GM18526 (cell line): ENCODE measurements around the gene NARS2.

Experiments used
- POLR2A ChIP-seq: IDR thresholded peaks from 3 replicates; pipeline ENCODE4 v1.6.1; 2011; ENCODE audit not compliant: insufficient read length; ENCODE audit errors: extremely low read depth

Gene NARS2

DNA sequence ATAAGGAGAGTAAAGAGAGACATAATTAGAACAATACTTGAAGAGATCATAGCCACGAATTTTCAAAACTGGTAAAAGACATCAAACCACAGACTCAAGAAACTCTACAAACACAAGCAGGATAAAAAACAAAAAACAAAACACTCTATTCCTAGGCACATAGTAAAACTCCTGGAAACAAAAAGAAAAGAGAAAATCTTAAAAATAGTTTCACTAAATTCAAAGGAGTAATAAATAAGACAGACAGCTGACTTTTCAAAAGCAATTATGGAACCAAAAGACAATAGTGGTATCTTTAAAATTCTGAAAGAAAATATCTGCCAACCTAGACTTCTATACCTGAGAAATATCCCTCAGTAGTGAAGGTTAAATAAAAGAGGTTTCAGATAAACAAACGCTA, 9.2 kb upstream of the NARS2 start:
- TF ChIP-seq POLR2A, result no peak

DNA sequence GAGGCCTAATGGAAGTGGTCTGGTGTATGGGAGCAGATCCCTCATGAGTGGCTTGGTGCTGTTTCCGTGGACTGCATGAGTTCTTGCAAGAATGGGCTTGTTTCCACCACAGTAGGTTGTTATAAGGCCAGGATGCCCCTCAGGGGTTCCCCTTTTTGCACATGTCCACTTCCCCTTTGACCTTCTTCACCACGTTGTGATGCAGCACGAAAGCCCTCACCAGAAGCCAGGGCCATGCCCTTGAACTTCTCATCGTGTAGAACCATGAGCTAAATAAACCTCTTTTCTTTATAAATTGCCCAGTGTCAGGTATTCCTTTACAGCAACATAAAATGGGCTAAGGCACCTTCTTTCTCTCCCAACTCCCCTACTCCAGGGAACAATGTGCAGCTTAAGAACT, 2.8 kb upstream of the NARS2 start:
- TF ChIP-seq POLR2A, result no peak

DNA sequence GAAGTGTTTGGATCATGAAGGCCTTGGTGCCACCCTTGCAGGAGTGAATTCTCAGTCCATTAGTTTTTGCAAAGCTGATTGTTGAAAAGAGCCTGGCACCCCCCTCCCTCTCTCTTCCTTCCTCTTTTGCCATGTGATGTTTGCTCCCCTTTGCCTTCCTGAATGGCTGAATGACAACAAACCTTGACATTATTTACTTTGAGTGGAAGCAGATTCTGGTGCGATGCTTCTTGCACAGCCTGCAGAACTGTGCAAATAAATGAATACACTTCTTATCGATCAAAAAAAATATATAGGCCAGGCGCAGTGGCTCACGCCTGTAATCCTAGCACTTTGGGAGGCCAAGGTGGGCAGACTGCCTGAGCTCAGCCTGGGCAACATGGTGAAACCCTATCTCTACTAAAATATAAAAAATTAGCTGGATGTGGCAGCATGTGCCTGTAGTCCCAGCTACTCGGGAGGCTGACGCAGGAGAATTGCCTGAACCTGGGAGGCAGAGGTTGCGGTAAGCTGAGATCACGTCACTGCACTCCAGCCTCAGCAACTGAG, 2.0 kb upstream of the NARS2 start:
- no peak for TF ChIP-seq POLR2A

DNA sequence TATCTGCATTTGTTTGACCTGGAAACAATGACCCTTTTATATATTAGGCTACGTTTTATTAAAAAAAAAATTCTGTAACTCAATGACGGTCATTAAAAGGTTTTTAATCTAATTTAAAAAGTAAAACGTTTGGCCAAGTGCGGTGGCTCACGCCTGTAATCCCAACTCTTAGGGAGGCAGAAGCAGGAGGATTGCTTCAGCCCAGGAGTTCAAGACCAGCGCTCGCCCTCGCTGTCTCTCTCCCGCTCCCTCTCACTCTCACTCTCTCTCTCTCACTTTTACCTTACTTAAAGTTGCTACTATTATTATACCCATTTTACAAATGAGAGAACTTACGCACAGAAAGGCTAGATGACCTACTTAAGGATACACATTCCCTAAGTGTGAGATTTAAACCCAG, 814 bp upstream of the NARS2 start:
- no peak for TF ChIP-seq POLR2A

DNA sequence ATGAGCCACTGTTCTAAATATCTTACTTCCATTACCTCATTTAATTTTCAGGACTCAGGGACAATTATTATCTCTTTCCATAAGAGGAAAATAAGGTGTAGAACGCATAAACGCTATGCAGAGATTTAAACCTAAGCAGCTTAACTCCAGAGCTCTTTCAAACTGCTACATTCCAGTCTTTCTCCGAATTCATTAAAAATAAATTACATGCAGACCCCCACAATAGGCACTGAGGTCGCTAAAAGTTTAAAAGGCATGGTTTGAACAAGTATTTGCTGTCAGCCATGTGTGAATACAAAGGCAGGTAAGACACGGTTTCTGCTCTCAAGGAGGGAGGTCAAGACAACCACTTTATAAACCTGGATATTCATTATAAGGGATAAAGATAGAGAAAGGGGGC, 983 bp downstream of the NARS2 start:
- TF ChIP-seq POLR2A, result no peak

DNA sequence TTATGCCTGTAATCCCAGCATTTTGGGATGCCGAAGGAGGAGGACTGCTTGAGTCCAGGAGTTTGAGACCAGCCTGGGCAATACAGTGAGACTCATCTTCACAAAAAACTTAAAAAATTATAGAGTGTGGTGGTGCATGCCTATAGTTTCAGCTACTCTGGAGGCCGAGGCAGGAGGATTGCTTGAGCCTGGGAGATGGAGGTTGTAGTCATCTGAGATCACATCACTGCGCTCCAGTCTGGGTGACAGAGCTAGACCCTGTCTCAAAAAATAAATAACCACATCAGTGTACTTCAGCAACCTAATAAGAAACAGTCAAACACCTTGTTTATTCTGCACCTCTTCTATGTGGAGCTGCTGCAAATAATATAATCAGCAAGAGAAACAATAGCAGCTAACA, 1.4 kb downstream of the NARS2 start:
- no peak for TF ChIP-seq POLR2A

DNA sequence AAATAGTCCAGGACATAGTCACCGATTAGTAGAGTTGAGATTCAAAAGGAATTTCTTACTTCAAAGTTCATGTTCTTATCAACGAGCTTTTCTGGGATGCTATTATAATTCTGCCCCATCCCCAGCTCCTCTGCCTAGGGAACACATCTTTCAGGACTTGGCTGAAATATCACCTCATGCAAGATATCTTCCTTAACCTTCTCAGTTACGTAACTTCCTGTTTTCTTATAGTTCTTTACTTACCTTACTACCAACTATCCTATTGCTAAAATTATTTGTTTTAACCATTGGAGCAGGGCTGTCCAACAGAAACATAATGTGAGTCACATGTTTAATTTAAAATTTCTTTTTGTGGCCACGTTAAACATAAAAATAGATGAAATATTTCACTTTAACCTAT, 2.3 kb downstream of the NARS2 start:
- no peak for TF ChIP-seq POLR2A

DNA sequence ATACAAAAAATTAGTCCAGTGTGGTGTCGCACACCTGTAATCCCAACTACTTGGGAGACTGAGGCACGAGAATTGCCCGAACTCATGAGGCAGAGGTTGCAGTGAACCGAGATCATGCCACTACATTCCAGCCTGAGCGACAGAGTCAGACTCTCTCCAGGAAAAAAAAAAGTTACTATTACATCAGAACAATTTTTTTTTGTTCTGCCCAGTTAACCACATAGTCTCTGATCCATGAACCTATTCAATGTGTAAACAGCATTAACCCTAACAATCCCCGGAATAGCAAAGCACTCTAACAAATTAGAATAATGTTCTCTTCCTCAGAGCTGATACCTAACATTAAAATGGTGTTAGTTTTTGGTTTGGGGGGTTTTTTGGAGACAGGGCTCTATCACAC, 4.6 kb downstream of the NARS2 start:
- no peak for TF ChIP-seq POLR2A

DNA sequence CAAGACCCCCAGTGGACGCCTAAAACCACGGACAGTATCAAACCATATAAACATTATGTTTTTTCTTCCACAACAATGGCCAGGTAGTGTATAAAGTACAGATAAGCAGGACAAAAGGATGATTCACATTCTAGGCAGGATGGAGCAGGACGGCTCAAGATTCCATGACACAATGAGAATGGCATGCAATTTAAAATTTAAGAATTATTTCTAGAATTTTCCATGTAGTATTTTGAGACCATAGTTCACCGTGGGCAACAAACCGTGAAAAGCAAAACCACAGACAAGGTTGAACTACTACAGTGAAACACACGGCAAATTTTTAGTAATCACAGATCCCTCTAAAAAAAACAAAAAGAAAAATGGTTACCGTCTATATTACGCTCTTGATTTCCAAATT, 7.5 kb downstream of the NARS2 start:
- no peak for TF ChIP-seq POLR2A

DNA sequence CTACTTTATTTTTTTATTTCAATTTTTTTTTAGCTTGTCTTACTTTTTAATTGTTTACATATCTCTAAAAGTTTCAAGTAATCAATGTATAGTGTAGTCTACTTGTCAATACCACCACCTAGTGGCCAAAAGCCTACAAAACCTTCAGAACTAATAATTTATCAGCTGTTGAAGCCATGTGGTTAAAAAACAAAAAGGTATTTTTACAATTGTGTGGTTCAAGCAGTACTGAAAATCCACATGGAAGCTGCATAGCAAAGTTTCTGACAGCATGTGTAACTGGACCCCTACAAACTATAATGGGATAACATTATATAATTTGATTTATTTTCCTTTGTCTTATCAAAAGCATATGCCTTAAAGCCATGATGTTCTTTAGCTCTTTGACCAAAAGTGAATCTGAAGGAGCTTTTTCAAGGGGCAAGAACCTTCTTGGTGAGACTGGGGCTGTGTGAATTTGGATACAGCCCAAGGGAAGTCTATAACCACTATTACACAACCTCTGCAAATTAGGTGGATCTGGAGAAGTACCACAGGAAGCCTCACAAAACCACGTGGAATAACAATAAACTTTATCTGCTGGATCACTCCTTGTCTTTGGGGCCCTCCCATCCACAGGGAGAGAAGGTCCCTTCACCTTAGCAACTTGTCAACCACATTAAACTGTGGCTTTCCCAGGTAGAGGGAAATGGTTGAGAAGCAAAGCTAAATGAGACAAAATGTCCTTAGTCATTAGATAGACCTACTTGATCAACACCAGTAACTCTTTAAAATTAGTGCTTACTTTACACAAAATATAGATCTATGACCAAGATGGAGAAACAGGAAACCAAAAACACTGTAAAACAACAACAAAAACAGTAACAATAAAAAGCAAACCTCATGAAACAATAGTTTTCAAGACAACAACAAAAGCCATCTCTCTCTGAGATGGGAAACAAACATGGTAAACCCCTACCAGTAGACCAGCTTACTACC, 9.9 kb downstream of the NARS2 start:
- TF ChIP-seq POLR2A, result no peak

DNA sequence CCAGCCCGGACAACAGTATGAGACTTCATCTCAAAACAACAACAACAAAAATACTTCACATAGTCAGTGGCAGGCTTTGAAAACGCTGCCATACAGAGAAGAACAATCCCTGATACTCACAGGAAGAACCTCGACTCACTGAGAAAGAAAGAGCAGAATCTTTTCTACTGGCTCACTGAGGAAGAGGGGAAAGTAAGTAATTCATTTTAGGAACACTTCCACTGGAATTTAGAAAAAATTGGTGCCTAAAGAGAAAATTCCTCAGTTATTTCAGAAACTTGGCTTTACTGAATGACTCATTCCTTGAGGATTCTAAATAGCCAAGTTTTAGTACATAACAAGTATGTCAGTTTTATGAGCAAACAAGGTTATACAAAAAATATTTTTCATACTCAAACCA, 12.3 kb downstream of the NARS2 start:
- no peak for TF ChIP-seq POLR2A

DNA sequence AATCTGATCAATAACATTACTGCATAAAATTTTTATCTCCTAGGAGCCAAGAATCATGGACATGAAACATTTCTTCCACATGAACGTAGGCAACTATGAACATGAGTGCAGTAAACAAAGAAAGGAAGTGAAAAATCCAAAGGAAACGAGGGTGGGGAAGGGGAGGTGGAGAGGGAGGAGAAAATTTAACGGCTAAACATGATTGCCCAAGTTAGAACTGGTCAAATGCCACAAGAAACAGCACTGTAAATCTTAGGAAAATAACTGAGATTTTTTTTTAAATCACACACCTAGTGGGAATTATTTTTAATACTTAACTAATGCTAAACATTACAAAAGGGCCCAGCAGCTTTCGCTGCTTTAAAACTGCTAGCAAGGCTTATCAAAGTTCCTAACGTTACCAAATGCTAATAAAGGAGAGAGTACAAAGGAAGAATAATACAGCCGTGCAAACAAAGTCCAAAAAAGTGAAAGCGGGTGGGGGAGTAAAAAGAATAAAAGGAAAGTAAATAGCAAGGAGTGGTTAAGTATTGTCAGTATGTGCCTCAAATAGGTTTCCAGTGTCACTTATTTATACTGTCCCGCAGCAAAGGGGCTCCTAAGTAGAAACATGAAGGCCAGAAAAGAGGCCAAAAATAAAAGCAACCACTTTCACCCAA, 13.7 kb downstream of the NARS2 start:
- TF ChIP-seq POLR2A, result no peak

DNA sequence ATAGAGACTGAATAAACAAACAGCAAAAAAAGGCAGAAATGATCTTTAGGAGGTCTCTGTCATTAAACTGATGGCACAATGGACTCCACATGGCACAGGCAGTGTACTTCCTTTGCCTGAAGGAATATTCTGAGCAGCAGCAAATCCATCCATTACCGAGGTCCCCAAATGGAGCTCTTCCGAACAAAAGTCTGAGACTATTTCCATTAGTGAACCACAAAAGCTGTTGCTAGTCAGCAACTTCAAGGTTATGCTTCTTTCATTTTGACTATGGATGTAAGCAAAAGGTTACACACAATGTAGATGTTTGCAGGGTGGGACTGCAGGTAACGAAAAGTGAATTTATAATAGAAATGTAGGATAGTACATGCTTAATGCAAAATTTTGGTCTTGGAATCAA, 14.5 kb downstream of the NARS2 start:
- TF ChIP-seq POLR2A, result no peak

DNA sequence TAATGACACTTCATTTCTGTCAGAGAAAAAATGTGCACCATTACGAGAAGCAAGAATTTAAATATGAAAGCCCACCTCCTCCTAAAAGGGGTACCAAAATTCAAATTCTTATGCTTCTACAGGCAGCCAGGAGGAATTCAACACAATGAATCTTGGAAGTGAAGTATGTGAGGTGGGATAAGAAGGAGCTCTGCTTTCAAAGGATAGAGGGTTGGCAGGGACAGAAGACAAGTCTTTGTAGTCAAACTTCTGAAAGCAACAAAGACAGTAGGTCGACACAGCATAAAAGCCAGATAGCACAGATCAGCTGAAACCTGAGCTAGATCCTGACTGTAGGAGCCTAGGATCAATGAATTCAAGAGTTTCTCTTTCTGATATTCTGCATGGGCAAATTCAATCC, 17.4 kb downstream of the NARS2 start:
- no peak for TF ChIP-seq POLR2A

DNA sequence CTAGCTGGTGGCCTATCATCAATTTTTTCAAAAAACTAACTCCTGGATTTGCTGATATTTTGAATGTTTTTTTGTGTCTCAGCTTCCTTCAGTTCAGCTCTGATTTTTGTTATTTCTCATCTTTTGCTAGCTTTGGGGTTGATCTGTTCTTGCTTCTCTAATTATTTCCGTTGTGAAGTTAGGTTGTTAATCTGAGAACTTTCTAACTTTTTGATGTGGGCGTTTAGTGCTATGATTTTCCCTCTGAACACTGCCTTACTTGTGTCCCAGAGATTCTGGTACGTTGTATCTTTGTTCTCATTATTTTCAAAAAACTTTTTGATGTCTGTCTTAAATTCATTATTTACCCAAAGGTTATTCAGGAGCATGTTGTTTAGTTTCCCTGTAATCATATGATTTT, 19.1 kb downstream of the NARS2 start:
- TF ChIP-seq POLR2A, result no peak

DNA sequence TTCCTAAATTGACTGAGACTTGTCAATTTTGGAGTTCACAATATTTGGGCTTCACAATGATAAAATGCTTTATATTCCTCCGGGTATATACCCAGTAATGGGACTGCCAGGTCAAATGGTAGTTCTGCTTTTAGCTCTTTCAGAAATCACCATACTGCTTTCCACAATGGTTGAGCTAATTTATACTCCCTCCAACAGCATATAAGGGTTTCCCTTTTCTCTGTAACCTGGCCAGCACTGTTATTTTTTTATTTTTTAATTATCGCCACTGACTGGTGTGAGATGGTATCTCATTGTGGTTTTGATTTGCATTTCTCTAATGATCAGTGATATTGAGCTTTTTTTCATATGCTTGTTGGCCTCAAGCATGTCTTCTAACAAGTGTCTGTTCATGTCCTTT, 21.8 kb downstream of the NARS2 start:
- TF ChIP-seq POLR2A, result no peak
